Right lobe of liver (tissue), 6 donors: ENCODE data around the gene STOX2. TPM values are rescaled to one million over a fixed set of nuclear protein-coding genes. Genes with fewer than 3 reads are reported as not detected.
A peak's percentile ranks its signal among the peaks of the same experiment; 100 is the strongest.

Source experiments
- ATAC-seq, 4 donors: fragments of 200-7000 bp; cut with Tn5 transposase; one replicate each; pipeline ENCODE4 v1.9.1; 2020; ENCODE audit warnings: mild to moderate bottlenecking in 4 of 4, moderate library complexity in 4 of 4
- DNase-seq, 3 donors: peaks; one replicate each; pipeline ENCODE4 v3.0.0-alpha.2; 2020
- H3K27ac ChIP-seq, 3 donors: fragments of 200-600 bp; one replicate each; pipeline ENCODE4 v1.8.0; 2022
- H3K27me3 ChIP-seq, 2 donors: fragments of 200-600 bp; one replicate each; pipeline ENCODE4 v1.8.0; 2022
- H3K36me3 ChIP-seq, 4 donors: fragments of 200-600 bp; sonication (generic) in 1 of 4; one replicate each; pipeline versions ENCODE4 v1.5.1 to v1.8.0; 2017 to 2022; ENCODE audit warnings: control low read depth in 1 of 4
- H3K4me1 ChIP-seq, 4 donors: fragments of 200-600 bp; sonication (generic) in 1 of 4; one replicate each; pipeline versions ENCODE4 v1.5.1 to v1.8.0; 2017 to 2022; ENCODE audit warnings: control low read depth in 1 of 4
- H3K4me3 ChIP-seq, 3 donors: fragments of 200-600 bp; one replicate each; pipeline ENCODE4 v1.8.0; 2022
- H3K9me3 ChIP-seq, 4 donors: fragments of 200-600 bp; sonication (generic) in 1 of 4; one replicate each; pipeline versions ENCODE4 v1.5.1 to v1.8.0; 2017 to 2022; ENCODE audit warnings: control low read depth in 1 of 4
- CTCF ChIP-seq, 4 donors: fragments of 200-600 bp in 3 of 4; fragments of 450-650 bp in 1 of 4; IDR thresholded peaks; one replicate each; pipeline versions ENCODE4 v1.5.1 to v1.8.0; 2016 to 2022; ENCODE audit warnings: antibody characterized with exemption in 4 of 4, mild to moderate bottlenecking in 2 of 4
- POLR2A ChIP-seq: fragments of 450-650 bp; IDR thresholded peaks from one replicate; pipeline ENCODE4 v1.6.1; 2017; ENCODE audit warnings: antibody characterized with exemption, mild to moderate bottlenecking
- WGBS: methylation state at CpG from one replicate; pipeline ENCODE4 v1.1.6; 2018; ENCODE audit warnings: low coverage, low lambda C conversion rate; ENCODE audit not compliant: insufficient coverage; ENCODE audit errors: missing lambda C conversion rate; 5-methylcytosine and 5-hydroxymethylcytosine counted together
- intact Hi-C, 2 donors: fragments of 100-400 bp; cut with DNase I; formaldehyde crosslinking; loops; one replicate each; pipeline versions ENCODE4 v1.11.2 to v1.14.1; 2022
- total RNA-seq, 6 experiments: library from RNA; depleted of rRNA in 2 of 6; stranded (reverse); fragments of >200 nt in 2 of 6; fragmentation: NEBNext Ultra II Directional in 3 of 6; extraction: Animal tissue kit (Norgen Biotek cat#: 25700) in 3 of 6; gene quantifications; one replicate each; pipeline versions ENCODE4 v1.1.0 to v1.2.4, GENCODE V29; 2016 to 2023
- donor health status: DM: no; HTN: yes; CAD: no.
- donor health status: DM: no; HTN: no; CAD: no.
- donor health status: DM: no; HTN: no; CAD: no.
- donor health status: DM: no; HTN: yes; CAD: no.
- donor health status: DM: no; HTN: yes; CAD: no.

The STOX2 gene
- total RNA-seq, 6 experiments from 2014 or later, result 1.9 to 5.1 (median 3.2) TPM

- H3K4me3 ChIP-seq, result no peak overlapping the region
- no peak overlapping the region for H3K27ac ChIP-seq
- WGBS, result 76% methylated on average over 10 of the region's 10 CpGs
- H3K27me3 ChIP-seq, result no peaks in the 10 kb centered on the region
- ATAC-seq (no peak), DNase-seq (no peak)
- no peaks in the 10 kb centered on the region for H3K4me1 ChIP-seq
- no peaks in the 10 kb centered on the region for H3K9me3 ChIP-seq
- no peak for TF ChIP-seq CTCF (IDR thresholded peaks at IDR 0.05)
- TF ChIP-seq POLR2A, result no peak
- intact Hi-C loops, result no loop called here
- no peaks in the 10 kb centered on the region for H3K36me3 ChIP-seq
Measured at GRCh38 chr4:183875251-183875825, 29.8 kb upstream of the STOX2 start.

- ATAC-seq (peak; percentile 60 to 89 (median 76)), DNase-seq (peak; percentile 53 to 69 (median 60))
- TF ChIP-seq CTCF (IDR thresholded peaks at IDR 0.05) (no peak), POLR2A (no peak)
- WGBS, result 52% methylated on average over 16 of the region's 18 CpGs
- H3K27ac ChIP-seq, result peak overlapping the region in 1 of 3 donors; percentile 33
- H3K36me3 ChIP-seq, result no peaks in the 10 kb centered on the region
- H3K4me1 ChIP-seq, result no peaks in the 10 kb centered on the region
- H3K4me3 ChIP-seq, result peak overlapping the region in 2 of 3 donors; percentile 21 to 34
- no peaks in the 10 kb centered on the region for H3K27me3 ChIP-seq
- intact Hi-C loops, result no loop called here
- H3K9me3 ChIP-seq, result no peaks in the 10 kb centered on the region
Measured at GRCh38 chr4:183876268-183876934, 28.7 kb upstream of the STOX2 start.

GRCh38 chr4:183878251-183878970, 26.7 kb upstream of the STOX2 start:
- Histone ChIP-seq H3K36me3 (no peaks in the 10 kb centered on the region), H3K4me1 (no peaks in the 10 kb centered on the region), H3K9me3 (no peaks in the 10 kb centered on the region), H3K4me3 (no peak overlapping the region), H3K27me3 (no peaks in the 10 kb centered on the region), H3K27ac (no peak overlapping the region)
- DNase-seq (no peak), ATAC-seq (no peak)
- TF ChIP-seq POLR2A (no peak), CTCF (IDR thresholded peaks at IDR 0.05) (no peak)
- intact Hi-C loops, result no loop called here
- WGBS, result 70% methylated on average over 4 of the region's 4 CpGs

- Histone ChIP-seq H3K4me3 (no peak overlapping the region), H3K9me3 (no peaks in the 10 kb centered on the region), H3K27me3 (no peaks in the 10 kb centered on the region), H3K4me1 (no peaks in the 10 kb centered on the region), H3K27ac (no peak overlapping the region), H3K36me3 (no peaks in the 10 kb centered on the region)
- no peak for TF ChIP-seq POLR2A
- no peak for TF ChIP-seq CTCF (IDR thresholded peaks at IDR 0.05)
- intact Hi-C loops, result no loop called here
- WGBS, result 79% methylated on average over 5 of the region's 7 CpGs
- DNase-seq (no peak), ATAC-seq (no peak)
Measured at GRCh38 chr4:183885205-183885720, 19.8 kb upstream of the STOX2 start.
